ENCODE data around the gene DNM3. TPM values are rescaled to one million over a fixed set of nuclear protein-coding genes. Genes with fewer than 3 reads are reported as not detected.

Gene DNM3
- total RNA-seq, 1 donor from 2014 or later: 4.7 TPM

DNA sequence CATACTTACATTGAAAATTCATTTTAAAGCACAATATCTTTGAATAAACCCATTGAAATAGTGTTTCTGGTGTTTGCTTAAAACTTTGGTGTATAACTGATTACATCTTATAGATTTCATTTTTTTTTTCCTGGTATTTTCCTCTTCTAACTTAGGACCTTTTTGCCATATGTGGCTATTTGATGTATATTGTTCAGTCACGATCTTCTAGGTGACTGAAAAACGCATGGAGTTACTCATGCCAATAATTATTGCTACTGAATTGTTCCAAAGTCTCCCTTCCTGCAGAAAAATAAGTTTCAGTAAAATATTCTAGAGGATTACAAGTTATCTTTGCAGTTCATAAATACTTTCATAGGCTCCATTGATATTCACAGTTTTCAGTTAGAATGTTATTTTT is 556.3 kb downstream of the DNM3 start:
- Mint-ChIP-seq H3K9me3 (ENCODE audit: unreplicated experiment) (no peaks in the 10 kb centered on the region), H3K4me3 (ENCODE audit: unreplicated experiment) (no peak overlapping the region), H3K27ac (ENCODE audit: unreplicated experiment) (peak overlapping the region; percentile 5), H3K27me3 (ENCODE audit: low read depth, unreplicated experiment) (no peaks in the 10 kb centered on the region), H3K36me3 (ENCODE audit: low read depth, unreplicated experiment) (no peaks in the 10 kb centered on the region), H3K4me1 (ENCODE audit: low read depth, unreplicated experiment) (peaks cover 56% of the 10 kb centered on the region)
- Histone ChIP-seq H3K27ac (ENCODE audit: low read depth, low read length) (no peak overlapping the region), H3K79me2 (ENCODE audit: insufficient read depth, low read length) (no peaks in the 10 kb centered on the region), H3K4me3 (ENCODE audit: insufficient read depth, low read depth, low read length) (no peak overlapping the region), H3K9me3 (ENCODE audit: insufficient read depth, low read depth, low read length) (no peaks in the 10 kb centered on the region), H3K27me3 (ENCODE audit: insufficient read depth, low read length) (no peaks in the 10 kb centered on the region), H3K4me2 (ENCODE audit: low read length) (no peak overlapping the region), H3K36me3 (ENCODE audit: insufficient read depth, low read length) (no peaks in the 10 kb centered on the region), H3K9ac (ENCODE audit: low read length) (no peak overlapping the region), H3K4me1 (ENCODE audit: insufficient read depth, low read length) (peaks cover 33% of the 10 kb centered on the region), H2AFZ (ENCODE audit: low read depth, low read length) (no peak overlapping the region), H4K20me1 (ENCODE audit: insufficient read depth, low read length) (no peaks in the 10 kb centered on the region)
- DNase-seq (ENCODE audit: low read depth): no peak
- TF ChIP-seq EZH2 (IDR thresholded peaks at IDR 0.05; ENCODE audit: insufficient read depth, low read length) (no peak), CTCF (IDR thresholded peaks at IDR 0.05; ENCODE audit: insufficient read depth, low read depth, low read length) (no peak)
- FAIRE-seq: no peak

DNA sequence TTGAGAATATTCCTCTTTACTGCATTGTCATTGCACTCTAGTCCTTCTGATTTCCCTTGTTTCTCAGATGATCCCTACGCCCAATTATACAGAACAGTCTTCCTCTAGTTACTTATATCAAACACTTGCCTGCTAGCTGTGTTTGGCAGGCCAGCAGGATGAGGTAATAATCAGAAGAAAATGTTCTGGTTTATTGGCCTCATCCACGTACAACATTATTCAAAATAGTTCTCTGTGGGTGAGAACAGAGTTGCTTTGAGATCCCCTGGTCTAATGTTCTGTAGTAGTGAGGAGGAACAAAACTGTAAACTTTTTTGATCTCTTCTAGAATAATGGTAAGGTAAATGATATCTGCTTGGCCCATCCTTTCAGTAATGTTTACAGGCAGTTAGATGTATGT is 556.9 kb downstream of the DNM3 start:
- DNase-seq (ENCODE audit: low read depth): peak; percentile 49
- Histone ChIP-seq H3K27me3 (ENCODE audit: insufficient read depth, low read length) (no peaks in the 10 kb centered on the region), H3K4me3 (ENCODE audit: insufficient read depth, low read depth, low read length) (no peak overlapping the region), H3K36me3 (ENCODE audit: insufficient read depth, low read length) (no peaks in the 10 kb centered on the region), H3K9ac (ENCODE audit: low read length) (peak overlapping the region; percentile 50), H3K4me2 (ENCODE audit: low read length) (no peak overlapping the region), H3K79me2 (ENCODE audit: insufficient read depth, low read length) (no peaks in the 10 kb centered on the region), H4K20me1 (ENCODE audit: insufficient read depth, low read length) (no peaks in the 10 kb centered on the region), H3K27ac (ENCODE audit: low read depth, low read length) (peak overlapping the region; percentile 76), H3K4me1 (ENCODE audit: insufficient read depth, low read length) (peaks cover 33% of the 10 kb centered on the region), H2AFZ (ENCODE audit: low read depth, low read length) (no peak overlapping the region), H3K9me3 (ENCODE audit: insufficient read depth, low read depth, low read length) (no peaks in the 10 kb centered on the region)
- Mint-ChIP-seq H3K4me1 (ENCODE audit: low read depth, unreplicated experiment) (peaks cover 55% of the 10 kb centered on the region), H3K27me3 (ENCODE audit: low read depth, unreplicated experiment) (no peaks in the 10 kb centered on the region), H3K36me3 (ENCODE audit: low read depth, unreplicated experiment) (no peaks in the 10 kb centered on the region), H3K27ac (ENCODE audit: unreplicated experiment) (peak overlapping the region; percentile 99), H3K9me3 (ENCODE audit: unreplicated experiment) (no peaks in the 10 kb centered on the region), H3K4me3 (ENCODE audit: unreplicated experiment) (no peak overlapping the region)
- peak; percentile 34 for FAIRE-seq
- TF ChIP-seq EZH2 (IDR thresholded peaks at IDR 0.05; ENCODE audit: insufficient read depth, low read length) (no peak), CTCF (IDR thresholded peaks at IDR 0.05; ENCODE audit: insufficient read depth, low read depth, low read length) (no peak)

DNA sequence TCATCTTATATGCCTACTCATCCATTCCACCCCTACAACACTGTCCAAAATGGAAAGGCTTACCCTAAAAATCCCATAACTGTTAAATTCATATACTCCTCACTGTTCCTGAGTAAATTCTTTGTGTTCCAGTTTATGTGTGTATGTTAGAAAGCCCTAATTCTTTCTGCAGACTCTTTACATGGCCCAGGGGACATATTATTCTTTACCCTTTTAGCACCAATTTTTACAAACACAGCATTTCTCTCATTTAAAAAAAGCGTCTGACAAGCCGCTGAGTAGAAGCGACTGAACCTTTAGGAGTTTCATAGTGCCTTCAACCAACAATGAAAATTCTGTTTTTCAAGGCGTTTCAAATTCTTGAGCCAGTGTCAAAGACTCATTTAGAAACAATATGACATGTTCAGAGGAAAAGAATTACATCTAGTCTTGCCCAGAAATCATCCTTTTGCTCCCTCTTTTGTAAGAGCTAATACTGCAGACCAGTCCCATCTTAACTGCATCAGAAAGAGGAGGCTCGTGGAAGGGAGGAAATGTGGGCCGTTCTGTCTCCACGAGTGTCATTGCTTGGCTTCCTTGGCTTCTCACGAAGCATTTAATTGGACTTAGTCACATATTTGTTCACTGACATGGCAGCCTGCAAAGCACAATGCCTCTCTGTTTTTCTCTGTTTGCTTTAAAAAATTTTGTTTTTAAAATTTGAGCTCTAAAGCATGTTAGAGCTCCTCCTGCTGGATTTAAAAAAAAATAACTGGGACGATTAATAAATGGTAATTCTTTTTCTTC is 557.9 kb downstream of the DNM3 start:
- Histone ChIP-seq H3K9ac (ENCODE audit: low read length) (peak overlapping the region; percentile 50), H3K27me3 (ENCODE audit: insufficient read depth, low read length) (no peaks in the 10 kb centered on the region), H3K4me2 (ENCODE audit: low read length) (peak overlapping the region; percentile 15), H4K20me1 (ENCODE audit: insufficient read depth, low read length) (no peaks in the 10 kb centered on the region), H3K4me1 (ENCODE audit: insufficient read depth, low read length) (peaks cover 33% of the 10 kb centered on the region), H3K79me2 (ENCODE audit: insufficient read depth, low read length) (no peaks in the 10 kb centered on the region), H3K36me3 (ENCODE audit: insufficient read depth, low read length) (no peaks in the 10 kb centered on the region), H3K9me3 (ENCODE audit: insufficient read depth, low read depth, low read length) (no peaks in the 10 kb centered on the region), H3K4me3 (ENCODE audit: insufficient read depth, low read depth, low read length) (no peak overlapping the region), H3K27ac (ENCODE audit: low read depth, low read length) (peak overlapping the region; percentile 76), H2AFZ (ENCODE audit: low read depth, low read length) (no peak overlapping the region)
- Mint-ChIP-seq H3K4me1 (ENCODE audit: low read depth, unreplicated experiment) (peaks cover 46% of the 10 kb centered on the region), H3K4me3 (ENCODE audit: unreplicated experiment) (peak overlapping the region; percentile 51), H3K27me3 (ENCODE audit: low read depth, unreplicated experiment) (no peaks in the 10 kb centered on the region), H3K36me3 (ENCODE audit: low read depth, unreplicated experiment) (no peaks in the 10 kb centered on the region), H3K27ac (ENCODE audit: unreplicated experiment) (peak overlapping the region; percentile 99), H3K9me3 (ENCODE audit: unreplicated experiment) (no peaks in the 10 kb centered on the region)
- FAIRE-seq (peak; percentile 92), DNase-seq (ENCODE audit: low read depth) (peak; percentile 97)
- no peak for TF ChIP-seq EZH2 (IDR thresholded peaks at IDR 0.05; ENCODE audit: insufficient read depth, low read length)
- TF ChIP-seq CTCF (IDR thresholded peaks at IDR 0.05; ENCODE audit: insufficient read depth, low read depth, low read length): peak; percentile 62
